Left renal pelvis (tissue), 4 donors: ENCODE results near the gene KBTBD4. TPM values are rescaled to one million over a fixed set of nuclear protein-coding genes. Genes with fewer than 3 reads are reported as not detected.
"Not testable (repeated sequence)": the region's sequence is repeated elsewhere in the genome, so short reads cannot be mapped to it uniquely, and the experiment has no call there.

Experiments used
- DNase-seq, 4 donors: peaks; one replicate each; pipeline ENCODE4 v3.0.0-alpha.2; 2013; ENCODE audit warnings: low read depth in 4 of 4, low spot score in 3 of 4
- polyA plus RNA-seq, 4 donors: library from polyadenylated mRNA; unstranded; fragments of 120-200 nt; gene quantifications; one replicate each; pipeline ENCODE4 v1.2.1, GENCODE V29; 2013; ENCODE audit not compliant: insufficient read length in 4 of 4

Gene KBTBD4
- polyA plus RNA-seq, 4 donors = 21.2 to 26.5 (median 25.0) TPM

GRCh38 chr11:47564366-47564765 lies 14.4 kb downstream of the KBTBD4 start:
- DNase-seq = not testable (repeated sequence)

- not testable (repeated sequence) for DNase-seq
Measured at GRCh38 chr11:47562393-47562792, 16.4 kb downstream of the KBTBD4 start.

GRCh38 chr11:47560426-47560825 lies 18.3 kb downstream of the KBTBD4 start:
- DNase-seq = no peak

- DNase-seq = no peak
Measured at GRCh38 chr11:47558695-47559094, 20.1 kb downstream of the KBTBD4 start.

GRCh38 chr11:47557004-47557403 lies 21.8 kb downstream of the KBTBD4 start:
- not testable (repeated sequence) for DNase-seq

GRCh38 chr11:47553406-47553743 lies 25.4 kb downstream of the KBTBD4 start:
- no peak for DNase-seq

- DNase-seq = peak; percentile 74 to 87 (median 82)
Measured at GRCh38 chr11:47552566-47553405, 26.0 kb downstream of the KBTBD4 start, which contains the start of gene CELF1. Gene CELF1, minus strand, starts transcription at chr11:47553132. Its CDS starts 53,609 bp downstream, at chr11:47499523.

- DNase-seq = peak in 1 of 4 donors; percentile 43
Measured at GRCh38 chr11:47552056-47552565, 26.7 kb downstream of the KBTBD4 start.

GRCh38 chr11:47551086-47551485 lies 27.7 kb downstream of the KBTBD4 start:
- no peak for DNase-seq

- no peak for DNase-seq
Measured at GRCh38 chr11:47550288-47551047, 28.3 kb downstream of the KBTBD4 start.

GRCh38 chr11:47546274-47546673 lies 32.5 kb downstream of the KBTBD4 start:
- not testable (repeated sequence) for DNase-seq

GRCh38 chr11:47545298-47545697 lies 33.5 kb downstream of the KBTBD4 start:
- no peak for DNase-seq

- DNase-seq = no peak
Measured at GRCh38 chr11:47541070-47541469, 37.7 kb downstream of the KBTBD4 start.

GRCh38 chr11:47539681-47540039 lies 39.1 kb downstream of the KBTBD4 start:
- no peak for DNase-seq

GRCh38 chr11:47538741-47539565 lies 39.8 kb downstream of the KBTBD4 start:
- no peak for DNase-seq

GRCh38 chr11:47536915-47537314 lies 41.9 kb downstream of the KBTBD4 start:
- no peak for DNase-seq

- no peak for DNase-seq
Measured at GRCh38 chr11:47534704-47535251, 44.0 kb downstream of the KBTBD4 start.

- DNase-seq = no peak
Measured at GRCh38 chr11:47533690-47534151, 45.0 kb downstream of the KBTBD4 start.

- DNase-seq = no peak
Measured at GRCh38 chr11:47532597-47533213, 46.1 kb downstream of the KBTBD4 start.

GRCh38 chr11:47531666-47532065 lies 47.1 kb downstream of the KBTBD4 start:
- DNase-seq = no peak
